Transverse colon (tissue), 4 donors: ENCODE data around the gene RBM20. TPM values are rescaled to one million over a fixed set of nuclear protein-coding genes. Genes with fewer than 3 reads are reported as not detected.

ENCODE experiments used
- DNase-seq: peaks from one replicate; pipeline ENCODE4 v3.0.0-alpha.2; 2019
- H3K27ac ChIP-seq, 4 donors: fragments of 200-600 bp; sonication (generic); 2 replicates each; pipeline ENCODE4 v1.5.1; 2016 to 2018; ENCODE audit warnings: inconsistent platforms in 4 of 4
- H3K27me3 ChIP-seq: fragments of 200-600 bp; sonication (generic); 2 replicates; pipeline ENCODE4 v1.5.1; 2017; ENCODE audit warnings: inconsistent platforms
- H3K36me3 ChIP-seq, 4 donors: fragments of 200-600 bp; sonication (generic); 2 replicates each; pipeline ENCODE4 v1.5.1; 2017 to 2019; ENCODE audit warnings: inconsistent platforms in 4 of 4
- H3K4me1 ChIP-seq, 4 donors: fragments of 200-600 bp; sonication (generic); 2 replicates each; pipeline ENCODE4 v1.5.1; 2017 to 2020; ENCODE audit warnings: inconsistent platforms in 4 of 4
- H3K4me3 ChIP-seq, 4 donors: fragments of 200-600 bp; sonication (generic); 1 replicate in 1 of 4; 2 replicates in 3 of 4; pipeline versions ENCODE4 v1.5.1 to v1.6.1; 2017 to 2019; ENCODE audit warnings: inconsistent platforms in 4 of 4
- H3K9me3 ChIP-seq, 2 donors: fragments of 200-600 bp; sonication (generic); 2 replicates each; pipeline ENCODE4 v1.5.1; 2017 to 2019; ENCODE audit warnings: inconsistent platforms in 2 of 2
- EP300 ChIP-seq: sonication (generic); formaldehyde crosslinking; IDR thresholded peaks from one replicate; pipeline ENCODE4 v1.6.1; 2017; ENCODE audit warnings: antibody characterized with exemption, low read depth
- POLR2A ChIP-seq: fragments of 450-650 bp; IDR thresholded peaks from one replicate; pipeline ENCODE4 v1.6.1; 2016; ENCODE audit warnings: antibody characterized with exemption, mild to moderate bottlenecking, moderate library complexity
- POLR2AphosphoS5 ChIP-seq, 3 donors: sonication (generic); formaldehyde crosslinking; IDR thresholded peaks; one replicate each; pipeline ENCODE4 v1.6.1; 2016; ENCODE audit warnings: antibody characterized with exemption in 3 of 3
- WGBS, 2 donors: methylation state at CpG; one replicate each; pipeline ENCODE4 v1.1.5; 2018; ENCODE audit warnings: low coverage in 1 of 2; 5-methylcytosine and 5-hydroxymethylcytosine counted together
- in situ Hi-C, 4 donors: fragments of 200-750 bp; cut with MboI; loops; one replicate each; pipeline versions ENCODE4 v1.15.0 to v1.15.1; 2017; ENCODE audit warnings: low sequenced_read_pairs in 3 of 4, low pct_ligation_motif_present in 1 of 4, low pct_unique_long_range_greater_than_20kb in 1 of 4
- intact Hi-C: fragments of 100-400 bp; cut with DNase I; formaldehyde crosslinking; loops from one replicate; pipeline ENCODE4 v1.15.1; 2023; ENCODE audit warnings: low total_unique reads
- total RNA-seq, 4 donors: library from RNA; depleted of rRNA; stranded (reverse); fragments of >200 nt; gene quantifications; one replicate each; pipeline ENCODE4 v1.1.0, GENCODE V29; 2016
- TF ChIP-seq, protein P1 (sequence below), 5 experiments: fragments of 200-600 bp in 3 of 5; fragments of 450-650 bp in 2 of 5; sonication (generic) in 3 of 5; IDR thresholded peaks; 1 replicate in 2 of 5; 2 replicates in 3 of 5; pipeline ENCODE4 v1.5.1; 2016 to 2017; ENCODE audit warnings: antibody characterized with exemption in 5 of 5, inconsistent platforms in 3 of 5, mild to moderate bottlenecking in 2 of 5, moderate library complexity in 1 of 5

RBM20 gene
- total RNA-seq, 4 donors from 2014 or later, result 1.2 to 10.5 (median 2.9) TPM

DNA sequence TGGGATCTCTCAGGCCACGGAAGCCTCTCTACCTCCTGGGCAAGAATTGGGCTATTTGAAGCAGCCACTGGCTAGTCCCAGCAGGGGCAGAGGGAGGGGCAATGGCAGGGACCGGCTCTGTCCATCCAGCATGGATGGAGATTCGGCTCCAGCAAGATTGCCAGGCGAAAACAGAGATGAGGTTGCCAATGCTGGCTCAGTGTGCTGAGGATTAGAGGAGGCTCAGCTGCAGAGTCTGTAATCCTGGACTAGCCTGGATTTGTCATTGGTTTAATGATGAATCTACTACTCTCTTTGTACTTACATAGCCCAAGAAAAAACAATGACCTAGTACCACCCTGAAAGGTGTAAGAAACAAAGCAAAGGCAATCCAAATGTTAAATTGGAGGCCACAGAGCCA lies 115.4 kb downstream of the RBM20 start:
- TF ChIP-seq, protein P1, sequence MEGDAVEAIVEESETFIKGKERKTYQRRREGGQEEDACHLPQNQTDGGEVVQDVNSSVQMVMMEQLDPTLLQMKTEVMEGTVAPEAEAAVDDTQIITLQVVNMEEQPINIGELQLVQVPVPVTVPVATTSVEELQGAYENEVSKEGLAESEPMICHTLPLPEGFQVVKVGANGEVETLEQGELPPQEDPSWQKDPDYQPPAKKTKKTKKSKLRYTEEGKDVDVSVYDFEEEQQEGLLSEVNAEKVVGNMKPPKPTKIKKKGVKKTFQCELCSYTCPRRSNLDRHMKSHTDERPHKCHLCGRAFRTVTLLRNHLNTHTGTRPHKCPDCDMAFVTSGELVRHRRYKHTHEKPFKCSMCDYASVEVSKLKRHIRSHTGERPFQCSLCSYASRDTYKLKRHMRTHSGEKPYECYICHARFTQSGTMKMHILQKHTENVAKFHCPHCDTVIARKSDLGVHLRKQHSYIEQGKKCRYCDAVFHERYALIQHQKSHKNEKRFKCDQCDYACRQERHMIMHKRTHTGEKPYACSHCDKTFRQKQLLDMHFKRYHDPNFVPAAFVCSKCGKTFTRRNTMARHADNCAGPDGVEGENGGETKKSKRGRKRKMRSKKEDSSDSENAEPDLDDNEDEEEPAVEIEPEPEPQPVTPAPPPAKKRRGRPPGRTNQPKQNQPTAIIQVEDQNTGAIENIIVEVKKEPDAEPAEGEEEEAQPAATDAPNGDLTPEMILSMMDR (IDR thresholded peaks at IDR 0.05), result no peak
- TF ChIP-seq POLR2A (no peak), POLR2AphosphoS5 (IDR thresholded peaks at IDR 0.05) (no peak), EP300 (no peak)
- DNase-seq, result no peak
- H3K27ac ChIP-seq, result peak overlapping the region; percentile 67 to 81 (median 80)
- H3K27me3 ChIP-seq, result no peaks in the 10 kb centered on the region
- no peaks in the 10 kb centered on the region for H3K9me3 ChIP-seq
- intact Hi-C loops, result no loop called here
- WGBS, 2 donors, result 80 to 90% methylated on average over 1 to 4 of the region's 4 CpGs
- H3K4me3 ChIP-seq, result no peak overlapping the region
- no peaks in the 10 kb centered on the region for H3K36me3 ChIP-seq
- H3K4me1 ChIP-seq, result peaks cover 15 to 48% (median 21%) of the 10 kb centered on the region in 4 donors
- in situ Hi-C loops, result no loop called here

DNA sequence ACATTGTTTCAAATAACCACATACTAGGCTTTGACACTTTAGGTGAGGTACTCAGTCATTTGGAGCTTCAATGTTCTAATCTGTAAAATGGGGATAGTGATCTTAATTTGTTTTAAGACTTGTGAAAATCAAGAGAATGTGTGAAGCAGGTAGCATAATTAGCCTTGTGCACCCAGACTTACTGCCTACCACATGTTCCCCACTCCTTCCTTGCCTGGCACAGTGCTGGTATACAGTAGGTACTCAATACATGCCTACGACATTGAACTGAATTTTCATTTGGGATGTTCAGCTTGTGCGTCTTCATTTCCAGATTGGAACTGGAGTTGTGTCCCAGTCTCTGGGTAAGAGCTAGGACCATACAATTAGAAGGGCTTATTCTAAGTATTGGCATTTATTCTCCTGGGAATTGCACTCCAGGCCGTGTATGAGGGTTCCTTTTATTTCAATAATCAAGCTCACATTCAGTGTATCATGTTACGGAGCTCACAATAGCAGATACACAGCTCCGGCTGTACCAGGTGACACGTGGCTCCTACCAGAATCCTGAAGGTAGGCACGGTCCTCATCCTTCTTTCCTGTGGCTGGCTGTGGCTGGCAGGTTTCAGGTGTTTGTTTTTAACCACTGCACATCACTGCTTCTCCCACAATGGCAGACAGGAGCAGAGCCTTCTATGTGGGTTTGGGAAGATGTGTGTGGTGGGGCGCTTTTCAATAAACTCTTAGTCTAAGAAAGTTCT lies 118.1 kb downstream of the RBM20 start:
- no peaks in the 10 kb centered on the region for H3K36me3 ChIP-seq
- no peak for TF ChIP-seq EP300
- no peak for TF ChIP-seq POLR2A
- TF ChIP-seq POLR2AphosphoS5 (IDR thresholded peaks at IDR 0.05), result no peak
- TF ChIP-seq, protein P1 (IDR thresholded peaks at IDR 0.05), result no peak
- 85 to 91% methylated on average over 5 to 8 of the region's 8 CpGs for WGBS, 2 donors
- H3K4me1 ChIP-seq, result peaks cover 11 to 30% (median 19%) of the 10 kb centered on the region in 4 donors
- intact Hi-C loops (no loop called here), in situ Hi-C loops (no loop called here)
- H3K9me3 ChIP-seq, result no peaks in the 10 kb centered on the region
- H3K27ac ChIP-seq, result no peak overlapping the region
- H3K4me3 ChIP-seq, result no peak overlapping the region
- no peaks in the 10 kb centered on the region for H3K27me3 ChIP-seq
- DNase-seq, result no peak

DNA sequence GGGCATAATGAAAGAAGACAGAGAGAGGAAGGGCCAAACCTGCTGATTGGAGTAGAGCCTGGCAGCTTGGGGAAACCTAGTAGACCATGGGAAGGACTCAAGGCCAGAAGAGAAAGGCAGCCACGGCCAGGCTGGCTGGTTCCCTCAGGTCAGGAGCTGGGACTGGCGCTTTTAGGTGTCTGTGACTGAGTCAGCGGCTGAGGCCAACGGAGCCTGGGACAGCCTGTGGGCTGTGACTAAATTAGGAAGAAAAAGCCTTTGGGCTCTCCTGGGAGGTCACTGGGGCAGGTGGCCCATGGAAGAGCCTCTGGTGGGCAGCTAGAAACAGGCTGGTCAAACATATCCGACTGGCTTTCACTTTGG lies 118.7 kb downstream of the RBM20 start:
- Histone ChIP-seq H3K27ac (no peak overlapping the region), H3K4me3 (no peak overlapping the region), H3K4me1 (peaks cover 10 to 24% (median 16%) of the 10 kb centered on the region in 4 donors), H3K36me3 (no peaks in the 10 kb centered on the region), H3K27me3 (no peaks in the 10 kb centered on the region), H3K9me3 (no peaks in the 10 kb centered on the region)
- in situ Hi-C loops, result no loop called here
- no peak for TF ChIP-seq POLR2AphosphoS5 (IDR thresholded peaks at IDR 0.05)
- TF ChIP-seq EP300, result no peak
- TF ChIP-seq, protein P1 (IDR thresholded peaks at IDR 0.05), result no peak
- no peak for TF ChIP-seq POLR2A
- no peak for DNase-seq
- intact Hi-C loops, result no loop called here
- WGBS, 2 donors, result 96% methylated on average over 5 of the region's 5 CpGs; no CpG with 5 or more reads in 1 of the 2 donors

GRCh38 chr10:110764378-110764777 lies 120.2 kb downstream of the RBM20 start:
- peaks cover under 1 to 10% (median 5%) of the 10 kb centered on the region in 4 donors for H3K4me1 ChIP-seq
- in situ Hi-C loops, result no loop called here
- no peak overlapping the region for H3K27ac ChIP-seq
- no peaks in the 10 kb centered on the region for H3K27me3 ChIP-seq
- no peak for DNase-seq
- H3K9me3 ChIP-seq, result no peaks in the 10 kb centered on the region
- TF ChIP-seq EP300 (no peak), POLR2A (no peak), POLR2AphosphoS5 (IDR thresholded peaks at IDR 0.05) (no peak)
- TF ChIP-seq, protein P1 (IDR thresholded peaks at IDR 0.05), result no peak
- WGBS, 2 donors, result 83 to 96% methylated on average over 10 to 12 of the region's 12 CpGs
- no peaks in the 10 kb centered on the region for H3K36me3 ChIP-seq
- H3K4me3 ChIP-seq, result no peak overlapping the region
- intact Hi-C loops, result no loop called here
